Naive thymus-derived CD8-positive, alpha-beta T cell (primary cell): ENCODE data around the gene MFAP4. TPM values are rescaled to one million over a fixed set of nuclear protein-coding genes. Genes with fewer than 3 reads are reported as not detected.
A peak's percentile ranks its signal among the peaks of the same experiment; 100 is the strongest.

ENCODE experiments used
- microRNA-seq: library from miRNA; unstranded; fragments of <30 nt; microRNA quantifications from one replicate; pipeline ENCODE4 v1.2.0, GENCODE V29; 2022; ENCODE audit warnings: borderline microRNAs expressed
- polyA plus RNA-seq, 3 donors: library from polyadenylated mRNA; unstranded; fragments of 300-500 nt; fragmentation: Illumina TruSeq; gene quantifications; one replicate each; pipeline ENCODE4 v1.2.3, GENCODE V29; 2021
- total RNA-seq, 8 experiments: library from RNA in 2 of 8; stranded (reverse) in 2 of 8; gene quantifications; one replicate each; pipeline ENCODE4 v1.2.3 and lab custom pipeline; 2021 to 2026

Gene MFAP4
- total and polyA plus RNA-seq, 5 experiments from 2014 or later: not detected

Small RNA genes lying within 50 kb of the gene (microRNA-seq; reads per million reads assigned to microRNA genes)
- gene MIR1180: 14.4 reads per million, percentile 35 among the genes with 10 or more reads in this experiment

Other genes starting within 250 kb of the MFAP4 start
- gene EPN2, start 149.8 kb downstream of the MFAP4 start, total RNA-seq: 1 to 10 TPM; 6.1 to 6.5 TPM
- 1 to 10 TPM; 1.3 to 3.7 (median 1.6) TPM for gene EPN2, start 149.8 kb downstream of the MFAP4 start, polyA plus RNA-seq
- gene B9D1, start 24.5 kb downstream of the MFAP4 start, total RNA-seq: 1 to 10 TPM; 1.9 to 3.1 TPM
- 1 to 10 TPM in 1 of 3 donors, under 1 TPM in 2; 0.75 to 1.8 (median 0.91) TPM for gene B9D1, start 24.5 kb downstream of the MFAP4 start, polyA plus RNA-seq
- gene MAPK7, start 8.7 kb downstream of the MFAP4 start, total RNA-seq: 10 to 100 TPM; 21.2 to 22.2 TPM
- gene MAPK7, start 8.7 kb downstream of the MFAP4 start, polyA plus RNA-seq: 1 to 10 TPM; 2.9 to 7.7 (median 3.1) TPM
- 1 to 10 TPM; 1.3 to 2.2 TPM for gene RNF112, start 24.0 kb upstream of the MFAP4 start, total RNA-seq
- gene RNF112, start 24.0 kb upstream of the MFAP4 start, polyA plus RNA-seq: under 1 TPM in 1 of 3 donors, not detected in 2; 0.22 TPM
- gene SLC47A1, start 146.7 kb upstream of the MFAP4 start, total RNA-seq: not detected
- gene SLC47A1, start 146.7 kb upstream of the MFAP4 start, polyA plus RNA-seq: under 1 TPM in 2 of 3 donors, not detected in 1; 0.29 to 0.69 TPM